ENCODE measurements around the gene NUP210.

The NUP210 gene

DNA sequence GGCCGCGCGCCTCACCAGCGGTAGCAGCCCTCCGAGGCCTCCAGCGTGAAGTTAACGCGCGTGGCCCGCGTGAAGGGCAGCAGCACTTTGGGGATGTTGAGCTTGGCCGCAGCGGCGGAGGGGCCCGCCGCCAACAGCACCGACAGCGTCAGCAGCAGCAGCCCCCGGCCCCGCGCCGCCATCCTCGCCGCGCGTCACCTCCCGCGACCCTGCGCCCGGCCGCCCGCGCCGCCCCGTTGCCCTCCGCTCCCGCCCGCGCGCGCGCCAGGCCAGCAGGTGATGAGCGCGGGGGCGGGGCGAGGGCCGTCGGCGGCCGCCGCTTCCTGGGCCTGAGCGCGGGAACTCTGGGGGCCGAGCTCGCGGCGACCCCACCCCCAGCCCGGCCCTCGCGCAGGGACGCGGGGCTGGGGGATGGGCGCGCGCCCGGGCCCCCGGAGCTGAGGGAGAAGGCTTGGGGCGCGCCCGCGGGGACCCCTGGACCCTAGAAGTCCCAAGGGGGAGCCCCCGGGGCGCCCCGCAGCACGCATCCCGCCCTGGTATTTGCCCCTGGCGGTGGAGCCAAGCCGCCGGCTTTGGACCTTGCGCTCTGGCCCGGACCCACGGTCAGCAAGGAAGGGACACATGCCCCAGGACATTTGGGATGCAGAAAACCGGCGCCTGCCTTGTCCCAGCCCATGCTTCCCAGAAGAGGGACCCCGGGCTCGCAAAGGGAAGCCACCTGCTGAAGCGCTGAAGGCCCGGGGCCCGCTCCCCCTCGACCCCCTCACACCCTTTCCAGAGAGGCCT, at the start of gene NUP210:
TSS of gene NUP210 (minus strand) at position 278 of the 786 bp plus-strand sequence. CDS start at position 182, 96 bp downstream.
- TF ChIP-seq, protein P1, sequence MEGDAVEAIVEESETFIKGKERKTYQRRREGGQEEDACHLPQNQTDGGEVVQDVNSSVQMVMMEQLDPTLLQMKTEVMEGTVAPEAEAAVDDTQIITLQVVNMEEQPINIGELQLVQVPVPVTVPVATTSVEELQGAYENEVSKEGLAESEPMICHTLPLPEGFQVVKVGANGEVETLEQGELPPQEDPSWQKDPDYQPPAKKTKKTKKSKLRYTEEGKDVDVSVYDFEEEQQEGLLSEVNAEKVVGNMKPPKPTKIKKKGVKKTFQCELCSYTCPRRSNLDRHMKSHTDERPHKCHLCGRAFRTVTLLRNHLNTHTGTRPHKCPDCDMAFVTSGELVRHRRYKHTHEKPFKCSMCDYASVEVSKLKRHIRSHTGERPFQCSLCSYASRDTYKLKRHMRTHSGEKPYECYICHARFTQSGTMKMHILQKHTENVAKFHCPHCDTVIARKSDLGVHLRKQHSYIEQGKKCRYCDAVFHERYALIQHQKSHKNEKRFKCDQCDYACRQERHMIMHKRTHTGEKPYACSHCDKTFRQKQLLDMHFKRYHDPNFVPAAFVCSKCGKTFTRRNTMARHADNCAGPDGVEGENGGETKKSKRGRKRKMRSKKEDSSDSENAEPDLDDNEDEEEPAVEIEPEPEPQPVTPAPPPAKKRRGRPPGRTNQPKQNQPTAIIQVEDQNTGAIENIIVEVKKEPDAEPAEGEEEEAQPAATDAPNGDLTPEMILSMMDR (IDR thresholded peaks at IDR 0.05; ENCODE audit: extremely low read depth, missing control alignments), result no peak
- DNase-seq (ENCODE audit: low spot score), result peak; percentile 95

- TF ChIP-seq, protein P1 (IDR thresholded peaks at IDR 0.05; ENCODE audit: extremely low read depth, missing control alignments), result no peak
- DNase-seq (ENCODE audit: low spot score), result no peak
These were observed 46.7 kb upstream of the NUP210 start for GRCh38 chr3:13466781-13467180.

GRCh38 chr3:13465236-13465873, 45.2 kb upstream of the NUP210 start:
- TF ChIP-seq, protein P1 (IDR thresholded peaks at IDR 0.05; ENCODE audit: extremely low read depth, missing control alignments), result no peak
- no peak for DNase-seq (ENCODE audit: low spot score)

DNA sequence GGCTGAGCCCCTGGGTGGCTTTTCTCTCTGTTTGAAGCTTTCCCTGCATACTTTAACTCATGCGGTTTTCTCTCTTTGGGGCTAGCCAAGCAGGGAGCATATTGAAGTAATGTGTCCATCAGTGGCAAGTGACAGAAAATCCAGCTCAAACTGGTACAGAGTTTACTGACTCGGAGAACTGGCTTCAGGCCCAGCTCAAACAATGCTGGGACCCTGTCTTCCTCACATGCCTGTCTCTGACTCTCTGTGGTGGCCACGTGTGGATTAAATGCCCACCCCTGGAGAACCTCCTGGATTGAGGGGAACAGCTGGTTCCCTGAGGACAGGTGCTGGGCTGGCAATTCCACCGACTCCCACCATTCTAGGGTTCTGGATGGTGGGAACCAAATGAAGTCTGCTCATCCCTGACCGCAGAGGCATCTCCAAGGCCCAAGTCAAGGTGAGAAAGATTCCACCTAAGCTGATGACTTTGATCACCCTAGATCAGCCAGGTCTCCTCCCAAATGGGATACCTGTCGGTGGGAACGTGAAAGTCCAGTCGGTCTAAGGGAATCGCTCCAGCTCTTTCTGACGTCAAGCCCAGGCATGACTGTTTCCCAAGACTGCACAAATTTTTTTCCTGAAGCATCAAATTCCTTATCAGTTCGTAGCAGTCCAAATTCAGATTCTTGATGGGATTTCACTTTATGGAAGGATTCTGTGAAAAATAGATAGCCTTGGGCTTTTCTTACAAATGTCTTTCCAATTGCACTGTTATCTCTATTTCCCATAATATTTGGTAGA, 43.7 kb upstream of the NUP210 start:
- DNase-seq (ENCODE audit: low spot score), result no peak
- TF ChIP-seq, protein P1 (IDR thresholded peaks at IDR 0.05; ENCODE audit: extremely low read depth, missing control alignments), result no peak

DNA sequence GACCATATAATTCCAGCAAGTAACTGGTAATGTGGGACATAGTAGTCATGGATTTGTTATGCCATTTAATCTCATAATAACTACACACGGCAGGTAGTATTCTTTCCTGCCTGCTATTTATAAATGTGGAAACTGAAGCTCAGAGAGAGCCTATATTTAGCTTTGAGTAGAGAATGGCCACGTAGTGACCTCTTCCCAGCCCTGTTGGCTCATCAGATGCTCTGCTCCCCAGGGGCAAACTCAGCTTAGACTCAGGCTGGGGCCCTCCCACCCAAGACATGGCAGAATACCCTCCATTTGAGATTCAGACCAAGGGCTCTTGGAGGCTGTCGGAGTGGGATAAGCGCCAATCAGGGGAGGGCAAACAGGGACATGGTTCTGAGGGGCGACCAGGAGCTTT, 42.7 kb upstream of the NUP210 start:
- TF ChIP-seq, protein P1 (IDR thresholded peaks at IDR 0.05; ENCODE audit: extremely low read depth, missing control alignments), result no peak
- DNase-seq (ENCODE audit: low spot score), result no peak

GRCh38 chr3:13462125-13462629, 42.1 kb upstream of the NUP210 start:
- TF ChIP-seq, protein P1 (IDR thresholded peaks at IDR 0.05; ENCODE audit: extremely low read depth, missing control alignments), result no peak
- DNase-seq (ENCODE audit: low spot score), result no peak
